Measurements from ENCODE around the gene CPS1.

DNA sequence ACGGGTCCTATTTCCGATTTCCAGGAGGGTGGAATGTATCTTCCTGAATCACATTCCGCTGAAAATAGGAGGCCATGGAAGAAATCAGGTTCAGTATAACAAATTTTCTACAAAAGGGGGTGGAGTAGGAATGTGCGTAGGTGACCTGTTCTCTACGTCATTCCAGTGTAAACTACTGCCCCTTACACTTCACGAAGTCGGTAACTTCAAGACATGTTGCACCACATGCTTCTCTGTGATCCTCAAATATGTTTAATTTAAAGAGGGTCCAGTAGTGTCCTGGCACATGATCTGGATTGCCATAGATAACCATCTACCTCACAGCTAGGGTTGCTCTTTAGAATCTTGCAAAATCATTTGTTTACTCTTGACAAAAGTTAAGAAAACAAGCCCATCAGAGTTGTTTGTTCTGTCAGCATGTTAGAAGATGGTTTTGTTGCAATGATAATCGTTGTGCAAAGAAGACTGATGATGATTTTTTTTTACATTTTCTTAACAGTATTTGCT, 7.5 kb upstream of the CPS1 start:
- TF ChIP-seq, protein P1, sequence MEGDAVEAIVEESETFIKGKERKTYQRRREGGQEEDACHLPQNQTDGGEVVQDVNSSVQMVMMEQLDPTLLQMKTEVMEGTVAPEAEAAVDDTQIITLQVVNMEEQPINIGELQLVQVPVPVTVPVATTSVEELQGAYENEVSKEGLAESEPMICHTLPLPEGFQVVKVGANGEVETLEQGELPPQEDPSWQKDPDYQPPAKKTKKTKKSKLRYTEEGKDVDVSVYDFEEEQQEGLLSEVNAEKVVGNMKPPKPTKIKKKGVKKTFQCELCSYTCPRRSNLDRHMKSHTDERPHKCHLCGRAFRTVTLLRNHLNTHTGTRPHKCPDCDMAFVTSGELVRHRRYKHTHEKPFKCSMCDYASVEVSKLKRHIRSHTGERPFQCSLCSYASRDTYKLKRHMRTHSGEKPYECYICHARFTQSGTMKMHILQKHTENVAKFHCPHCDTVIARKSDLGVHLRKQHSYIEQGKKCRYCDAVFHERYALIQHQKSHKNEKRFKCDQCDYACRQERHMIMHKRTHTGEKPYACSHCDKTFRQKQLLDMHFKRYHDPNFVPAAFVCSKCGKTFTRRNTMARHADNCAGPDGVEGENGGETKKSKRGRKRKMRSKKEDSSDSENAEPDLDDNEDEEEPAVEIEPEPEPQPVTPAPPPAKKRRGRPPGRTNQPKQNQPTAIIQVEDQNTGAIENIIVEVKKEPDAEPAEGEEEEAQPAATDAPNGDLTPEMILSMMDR (IDR thresholded peaks at IDR 0.05; ENCODE audit: low read length), result no peak
- no peak for TF ChIP-seq EZH2 (IDR thresholded peaks at IDR 0.05; ENCODE audit: borderline replicate concordance, low read length)

Measured in OCI-LY1 (cell line).